HTR-8/SVneo (cell line): ENCODE measurements around the gene TMEM130.
"Not testable (repeated sequence)": the region's sequence is repeated elsewhere in the genome, so short reads cannot be mapped to it uniquely, and the experiment has no call there.

ENCODE experiments used
- DNase-seq: peaks from one replicate; pipeline ENCODE4 v3.0.0; 2011; ENCODE audit warnings: low spot score, mixed read lengths; ENCODE audit not compliant: insufficient read length
- FAIRE-seq: peaks from 2 replicates; lab custom pipeline; 2011; peaks lifted over from hg19 to GRCh38; lab: Jason Lieb, UNC

TMEM130 gene

DNA sequence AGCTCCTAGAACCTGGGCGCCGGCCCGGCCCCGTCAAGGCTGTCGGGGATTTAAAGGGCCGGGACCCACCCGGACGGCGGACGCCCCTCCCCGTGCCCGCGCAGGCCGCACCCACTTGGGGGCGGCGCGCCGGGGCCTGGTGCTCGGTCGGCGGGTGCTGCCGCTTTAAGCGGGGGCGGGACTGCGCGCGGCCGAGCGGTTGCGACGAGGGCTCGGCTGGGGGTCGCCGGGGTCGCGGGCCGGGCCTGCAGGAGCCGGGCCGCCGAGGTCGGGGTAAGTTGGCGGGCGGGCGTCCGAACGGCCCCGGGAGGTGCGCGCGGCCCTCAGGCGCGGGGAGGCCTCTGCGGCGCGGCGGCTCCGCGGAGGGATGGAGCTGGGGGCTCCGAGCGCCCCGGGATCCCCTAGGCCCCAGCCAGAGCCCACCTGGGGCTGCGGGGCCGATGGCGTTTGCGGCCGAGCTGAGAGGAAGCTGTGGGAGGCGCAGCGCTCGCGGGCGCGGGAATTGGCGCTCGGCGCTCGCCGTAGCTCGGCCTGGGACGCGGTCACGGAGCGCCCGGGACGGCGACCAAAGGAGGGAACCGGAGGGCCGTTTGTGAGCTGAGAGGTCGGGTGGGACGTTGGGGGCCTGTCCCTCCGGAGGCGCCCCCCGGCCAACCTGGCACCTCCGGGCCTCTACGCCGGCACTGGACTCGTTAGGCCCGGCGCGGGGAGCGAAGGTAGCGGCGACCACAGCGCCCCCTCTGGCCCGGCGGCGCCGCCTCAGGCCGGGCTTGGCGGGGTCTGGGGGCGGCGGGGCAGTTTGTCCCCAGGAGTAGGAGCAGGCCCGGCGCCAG lies 8.8 kb upstream of the TMEM130 start, which contains the start of gene TRRAP:
TRRAP (plus strand) TSS at position 168 of the 833 bp plus-strand sequence. CDS start 2,619 bp downstream, outside the sequence.
- DNase-seq (peak; percentile 67), FAIRE-seq (no peak)

GRCh38 chr7:98877692-98878364 lies 8.0 kb upstream of the TMEM130 start:
- FAIRE-seq = no peak
- DNase-seq = no peak

- DNase-seq (no peak), FAIRE-seq (no peak)
Measured at GRCh38 chr7:98877146-98877545, 7.3 kb upstream of the TMEM130 start.

DNA sequence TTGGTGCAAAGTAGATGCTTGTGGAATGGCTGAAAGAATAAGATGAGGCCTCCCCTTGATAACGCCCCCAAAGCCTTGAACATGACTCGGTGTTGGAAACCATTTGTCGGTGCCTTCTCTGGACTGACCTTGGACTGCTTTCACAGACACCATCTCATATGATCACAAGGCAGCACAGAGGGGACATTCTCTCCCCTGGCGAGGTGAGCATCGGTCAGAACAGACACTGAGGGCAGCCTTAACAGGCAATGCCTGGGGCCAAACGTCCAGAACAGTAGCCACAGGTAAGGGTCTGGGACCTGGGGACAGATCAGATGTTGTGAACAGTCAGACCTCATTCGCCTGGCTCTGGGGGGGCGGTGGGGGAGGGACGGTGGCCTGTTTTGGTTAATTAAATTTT lies 5.7 kb upstream of the TMEM130 start:
- FAIRE-seq (no peak), DNase-seq (no peak)

GRCh38 chr7:98874942-98875341 lies 5.1 kb upstream of the TMEM130 start:
- no peak for FAIRE-seq
- no peak for DNase-seq

DNA sequence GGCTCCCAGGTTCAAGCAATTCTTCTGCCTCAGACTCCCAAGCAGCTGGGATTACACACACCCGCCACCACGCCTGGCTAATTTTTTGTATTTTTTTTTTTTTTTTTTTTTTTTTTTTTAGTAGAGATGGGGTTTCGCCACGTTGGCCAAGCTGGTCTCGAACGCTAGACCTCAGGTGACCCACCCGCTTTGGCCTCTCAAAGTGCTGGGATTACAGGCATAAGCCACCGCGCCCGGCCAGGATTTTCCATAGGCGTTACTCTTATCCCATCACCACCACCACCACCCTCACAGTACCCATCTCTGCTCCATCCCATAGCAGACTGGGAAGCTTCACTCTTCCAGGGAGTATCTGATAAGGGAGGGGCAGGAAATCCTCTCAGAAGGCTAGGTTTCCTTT lies 3.8 kb upstream of the TMEM130 start:
- not testable (repeated sequence) for DNase-seq, FAIRE-seq

GRCh38 chr7:98872328-98872924 lies 2.6 kb upstream of the TMEM130 start:
- no peak for DNase-seq

GRCh38 chr7:98870807-98871491 lies 1.1 kb upstream of the TMEM130 start:
- DNase-seq (no peak), FAIRE-seq (no peak)

More at GRCh38 chr7:98872328-98872924, 2.6 kb upstream of the TMEM130 start:
- FAIRE-seq = no peak

GRCh38 chr7:98870121-98870651 lies 372 bp upstream of the TMEM130 start:
- peak; percentile 45 for DNase-seq
- FAIRE-seq = no peak

GRCh38 chr7:98869027-98869596 lies 702 bp downstream of the TMEM130 start:
- FAIRE-seq = no peak
- DNase-seq = no peak

DNA sequence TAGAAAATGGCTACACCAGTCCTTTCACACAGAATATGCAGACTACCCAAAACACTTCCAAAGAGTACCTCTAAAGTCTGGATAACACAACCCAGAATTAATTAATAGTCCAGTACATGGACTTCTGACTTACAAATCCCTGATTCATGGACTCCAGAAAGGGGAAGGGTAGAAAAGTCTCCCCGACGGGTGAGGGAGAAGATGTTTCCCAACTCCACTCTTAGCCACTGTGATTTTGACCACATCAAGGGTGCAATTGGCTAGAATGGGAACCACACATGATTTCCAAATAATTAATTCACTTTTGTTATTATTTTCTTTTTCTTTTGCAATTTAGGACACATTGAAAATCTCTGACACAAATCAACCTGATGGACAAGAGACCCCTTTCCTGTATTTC lies 1.4 kb downstream of the TMEM130 start:
- DNase-seq = no peak

DNA sequence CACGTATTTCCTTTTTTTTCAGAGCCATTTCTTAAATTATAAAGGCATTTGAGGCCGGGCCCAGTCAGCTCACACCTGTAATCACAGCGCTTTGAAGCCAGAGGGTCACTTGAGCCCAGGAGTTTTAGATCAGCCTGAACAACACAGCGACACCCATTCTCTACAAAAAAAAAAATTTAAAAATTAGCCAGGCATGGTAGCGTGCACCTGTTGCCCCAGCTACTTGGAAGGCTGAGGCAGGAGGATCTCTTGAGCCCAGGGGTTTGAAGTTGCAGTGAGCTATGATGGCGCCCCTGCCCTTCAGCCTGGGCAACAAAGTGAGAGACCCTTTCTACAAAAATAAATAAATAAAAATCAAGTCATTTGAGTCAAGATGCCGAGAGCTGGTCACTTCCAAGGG lies 3.0 kb downstream of the TMEM130 start:
- no peak for FAIRE-seq
- no peak for DNase-seq

More for the DNA sequence above, 1.4 kb downstream of the TMEM130 start:
- no peak for FAIRE-seq

GRCh38 chr7:98866351-98866750 lies 3.5 kb downstream of the TMEM130 start:
- FAIRE-seq (no peak), DNase-seq (no peak)

- DNase-seq = no peak
- no peak for FAIRE-seq
Measured at GRCh38 chr7:98864731-98865453, 4.9 kb downstream of the TMEM130 start.

DNA sequence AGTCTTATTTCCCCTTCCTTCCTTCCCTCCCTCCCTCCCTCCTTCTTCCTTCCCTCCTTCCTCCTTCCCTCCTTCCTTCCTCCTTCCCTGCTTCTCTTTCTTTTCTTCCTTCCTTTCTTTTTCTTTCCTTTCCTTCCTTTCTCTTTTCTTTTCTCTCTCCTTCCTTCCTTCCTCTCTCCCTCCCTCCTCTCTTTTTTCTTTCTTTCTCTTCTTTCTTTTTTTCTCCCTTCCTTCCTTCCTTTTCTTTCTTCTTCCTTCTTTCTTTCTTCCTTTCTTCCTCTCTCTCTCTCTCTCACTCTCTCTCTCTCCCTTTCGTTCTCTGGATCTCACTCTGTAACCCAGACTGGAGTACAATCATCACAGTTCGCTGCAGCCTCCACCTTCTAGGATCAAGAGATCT lies 6.2 kb downstream of the TMEM130 start:
- DNase-seq (no peak), FAIRE-seq (no peak)

- no peak for DNase-seq
- no peak for FAIRE-seq
Measured at GRCh38 chr7:98862716-98863420, 6.9 kb downstream of the TMEM130 start.

DNA sequence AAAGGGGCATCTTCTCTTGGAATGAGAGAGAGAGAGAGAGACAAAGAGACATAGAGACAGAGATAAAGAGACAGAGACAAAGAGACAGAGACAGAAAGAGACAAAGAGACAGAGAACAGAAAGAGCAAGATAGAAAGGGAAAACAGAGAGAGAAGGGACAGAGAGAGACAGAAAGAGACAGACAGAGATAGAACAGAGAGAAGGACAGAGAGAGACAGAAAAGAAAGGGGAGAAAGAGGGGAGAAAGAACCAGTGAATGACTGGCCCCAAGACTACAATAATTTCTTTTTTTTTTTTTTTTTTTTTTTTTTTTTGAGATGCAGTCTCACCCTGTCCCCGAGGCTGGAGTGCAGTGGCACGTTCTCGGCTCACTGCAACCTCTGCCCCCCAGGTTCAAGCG lies 7.6 kb downstream of the TMEM130 start:
- FAIRE-seq = no peak

DNA sequence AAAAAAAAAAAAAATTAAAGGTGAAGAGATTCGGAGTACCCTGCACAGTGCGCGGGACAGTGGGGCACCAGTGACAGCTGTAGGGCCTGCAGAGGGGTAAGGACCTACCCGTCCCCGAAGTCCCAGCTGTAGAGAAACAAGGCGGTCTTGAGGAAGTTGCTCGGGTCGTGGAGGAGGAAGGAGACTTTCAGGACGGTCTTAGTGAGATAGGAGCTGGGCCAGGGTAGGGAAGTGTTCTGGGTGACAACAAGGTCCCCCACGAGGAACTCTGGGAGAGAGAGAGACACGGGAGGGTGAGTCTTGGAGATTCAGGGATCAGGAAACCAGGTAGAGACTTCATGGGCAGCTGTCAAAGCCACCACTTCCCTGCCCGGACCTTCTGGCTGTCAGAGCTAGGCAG lies 9.7 kb downstream of the TMEM130 start:
- no peak for DNase-seq

More for the DNA sequence above, 7.6 kb downstream of the TMEM130 start:
- DNase-seq = no peak

More for the DNA sequence above, 9.7 kb downstream of the TMEM130 start:
- no peak for FAIRE-seq
